IMR-90 (cell line): ENCODE measurements around the gene VPS26B. TPM values are rescaled to one million over a fixed set of nuclear protein-coding genes. Genes with fewer than 3 reads are reported as not detected.

ENCODE experiments used
- ATAC-seq: fragments of 200-7000 bp; cut with Tn5 transposase; 2 replicates; pipeline ENCODE4 v1.9.1; 2020; ENCODE audit warnings: low read depth, mild to moderate bottlenecking, moderate library complexity
- BruUV-seq: library from RNA; stranded (reverse); fragments of 400-500 nt; replicated peaks from 2 replicates; lab custom pipeline; 2021; lab: Mats Ljungman, UMichigan
- CTCF ChIA-PET: fragments of 300-600 bp; formaldehyde crosslinking; extraction: SDS; loops from one replicate; lab custom pipeline; 2021; ENCODE audit warnings: antibody characterized with exemption; lab: Yijun Ruan, JAX
- POLR2A ChIA-PET: fragments of 300-600 bp; sonication (Branson Sonifier 250); formaldehyde crosslinking; loops from one replicate; lab custom pipeline; 2022; ENCODE audit warnings: antibody characterized with exemption; ENCODE audit not compliant: unreplicated experiment; lab: Charles Lee
- DNase-seq: peaks from one replicate; pipeline ENCODE4 v3.0.0; 2013
- H2AFZ ChIP-seq: replicated peaks from 2 replicates; pipeline ENCODE3; 2013; ENCODE audit warnings: low read length, mild to moderate bottlenecking; ENCODE audit not compliant: poor library complexity
- H2AK5ac ChIP-seq: 2 replicates; pipeline ENCODE4 v1.6.1; 2013; ENCODE audit warnings: low read depth, low read length, inconsistent platforms
- H2AK9ac ChIP-seq: replicated peaks from 2 replicates; pipeline ENCODE3; 2013; ENCODE audit warnings: mild to moderate bottlenecking, low read depth, low read length, moderate library complexity; ENCODE audit not compliant: poor library complexity
- H2BK120ac ChIP-seq: 2 replicates; pipeline ENCODE4 v1.6.1; 2013; ENCODE audit warnings: low read depth, low read length, inconsistent platforms
- H2BK15ac ChIP-seq: 3 replicates; pipeline ENCODE4 v1.6.1; 2013; ENCODE audit warnings: low read depth, low read length, inconsistent platforms
- H2BK20ac ChIP-seq: 2 replicates; pipeline ENCODE4 v1.6.1; 2013; ENCODE audit warnings: low read depth, mild to moderate bottlenecking, inconsistent platforms, low read length, moderate library complexity
- H2BK5ac ChIP-seq: 2 replicates; pipeline ENCODE4 v1.6.1; 2013; ENCODE audit warnings: mild to moderate bottlenecking, low read depth, low read length, inconsistent platforms; ENCODE audit not compliant: poor library complexity, severe bottlenecking
- H3K14ac ChIP-seq: replicated peaks from 2 replicates; pipeline ENCODE4 v1.6.1; 2013; ENCODE audit warnings: low read depth, low read length, inconsistent platforms
- H3K18ac ChIP-seq: 2 replicates; pipeline ENCODE4 v1.6.1; 2013; ENCODE audit warnings: low read depth, low read length, control low read depth
- H3K23ac ChIP-seq: 2 replicates; pipeline ENCODE4 v1.6.1; 2013; ENCODE audit warnings: low read depth, low read length, inconsistent platforms
- H3K27ac ChIP-seq: 2 replicates; pipeline ENCODE4 v1.5.1; 2013; ENCODE audit warnings: mild to moderate bottlenecking, control low read depth, low read length; ENCODE audit not compliant: insufficient read depth
- H3K27me3 ChIP-seq: 2 replicates; pipeline ENCODE4 v1.6.1; 2013; ENCODE audit warnings: low read length; ENCODE audit not compliant: control insufficient read depth, insufficient read depth
- H3K36me3 ChIP-seq: 2 replicates; pipeline ENCODE4 v1.6.1; 2013; ENCODE audit warnings: low read length, mixed read lengths; ENCODE audit not compliant: control insufficient read depth, insufficient read depth
- H3K4ac ChIP-seq: 2 replicates; pipeline ENCODE4 v1.6.1; 2013; ENCODE audit warnings: low read depth, low read length, inconsistent platforms
- H3K4me1 ChIP-seq: 2 replicates; pipeline ENCODE4 v1.6.1; 2013; ENCODE audit warnings: low read length, mixed read lengths; ENCODE audit not compliant: control insufficient read depth, insufficient read depth
- H3K4me2 ChIP-seq: 2 replicates; pipeline ENCODE4 v1.6.1; 2013; ENCODE audit warnings: low read depth, mild to moderate bottlenecking, control low read depth, low read length, moderate library complexity
- H3K4me3 ChIP-seq: 2 replicates; pipeline ENCODE4 v1.5.1; 2013; ENCODE audit warnings: low read depth, mild to moderate bottlenecking, control low read depth, low read length, moderate library complexity; ENCODE audit not compliant: insufficient read depth
- H3K56ac ChIP-seq: 2 replicates; pipeline ENCODE4 v1.6.1; 2013; ENCODE audit warnings: low read length, inconsistent platforms; ENCODE audit not compliant: insufficient read depth; ENCODE audit errors: extremely low read depth
- H3K79me1 ChIP-seq, 2 experiments: 2 replicates each; pipeline ENCODE4 v1.6.1; 2013; ENCODE audit warnings: low read length in 2 of 2, inconsistent platforms in 1 of 2, low read depth in 1 of 2
- H3K9ac ChIP-seq: 2 replicates; pipeline ENCODE4 v1.6.1; 2013; ENCODE audit warnings: low read depth, low read length, control low read depth
- H3K9me1 ChIP-seq: 2 replicates; pipeline ENCODE4 v1.6.1; 2013; ENCODE audit warnings: low read length, inconsistent platforms; ENCODE audit not compliant: insufficient read depth
- H3K9me3 ChIP-seq: 2 replicates; pipeline ENCODE4 v1.6.1; 2013; ENCODE audit warnings: low read length; ENCODE audit not compliant: control insufficient read depth, insufficient read depth
- H4K20me1 ChIP-seq: 2 replicates; pipeline ENCODE4 v1.6.1; 2013; ENCODE audit warnings: low read length, inconsistent platforms; ENCODE audit not compliant: insufficient read depth
- H4K5ac ChIP-seq: 2 replicates; pipeline ENCODE4 v1.6.1; 2013; ENCODE audit warnings: mild to moderate bottlenecking, low read depth, low read length, control low read depth
- H4K8ac ChIP-seq, 2 experiments: 2 replicates each; pipeline ENCODE4 v1.6.1; 2013; ENCODE audit warnings: low read depth in 2 of 2, low read length in 2 of 2, control low read depth in 1 of 2, inconsistent platforms in 1 of 2
- H4K91ac ChIP-seq: 2 replicates; pipeline ENCODE4 v1.6.1; 2013; ENCODE audit warnings: low read depth, low read length, inconsistent platforms; ENCODE audit not compliant: insufficient read depth
- MAZ ChIP-seq: IDR thresholded peaks from 2 replicates; pipeline ENCODE4 v1.6.1; 2012; ENCODE audit warnings: low read depth, mild to moderate bottlenecking, low read length, improper control_type of control experiment, moderate library complexity, borderline replicate concordance
- POLR2A ChIP-seq: IDR thresholded peaks from 2 replicates; pipeline ENCODE4 v1.6.1; 2012; ENCODE audit warnings: mild to moderate bottlenecking, low read depth, low read length
- WGBS, 2 experiments: methylation state at CpG; one replicate each; pipeline versions ENCODE4 v1.1.5 to v1.1.7; 2013; ENCODE audit warnings: missing lambda C conversion rate in 2 of 2; ENCODE audit not compliant: insufficient read length in 1 of 2; ENCODE audit errors: extremely low coverage in 2 of 2; 5-methylcytosine and 5-hydroxymethylcytosine counted together
- dilution Hi-C: fragments of 300-500 bp; cut with HindIII; formaldehyde crosslinking; loops from one replicate; pipeline ENCODE4 v1.14.3; 2018; ENCODE audit warnings: low sequenced_read_pairs; ENCODE audit not compliant: unreplicated experiment
- in situ Hi-C: fragments of 300-500 bp; cut with MboI; formaldehyde crosslinking; loops from 3 replicates; pipeline ENCODE4 v1.14.3; 2019; ENCODE audit warnings: low sequenced_read_pairs, inconsistent platforms, mixed read lengths
- intact Hi-C: fragments of 100-400 bp; cut with micrococcal nuclease; formaldehyde crosslinking; loops from 2 replicates; pipeline ENCODE4 v1.10.0; 2022
- polyA plus RNA-seq, 3 experiments: library from polyadenylated mRNA; depleted of rRNA; stranded (reverse); fragments of >200 nt; gene quantifications; 2 replicates each; pipeline ENCODE4 v1.2.3, GENCODE V29; 2012; ENCODE audit warnings: low replicate concordance in 1 of 3
- total RNA-seq: library from RNA; depleted of rRNA; stranded (reverse); fragments of >200 nt; gene quantifications from 2 replicates; pipeline ENCODE4 v1.2.3, GENCODE V29; 2012
- TF ChIP-seq, protein P1 (sequence below): fragments of 150-350 bp; IDR thresholded peaks from 2 replicates; pipeline ENCODE4 v1.6.1; 2016; ENCODE audit warnings: low read depth, mild to moderate bottlenecking, low read length, moderate library complexity, borderline replicate concordance

Gene VPS26B
- total and polyA plus RNA-seq, 2 of the 4 experiments (the other 2 are of a cell fraction): 41.6 to 51.1 TPM

DNA sequence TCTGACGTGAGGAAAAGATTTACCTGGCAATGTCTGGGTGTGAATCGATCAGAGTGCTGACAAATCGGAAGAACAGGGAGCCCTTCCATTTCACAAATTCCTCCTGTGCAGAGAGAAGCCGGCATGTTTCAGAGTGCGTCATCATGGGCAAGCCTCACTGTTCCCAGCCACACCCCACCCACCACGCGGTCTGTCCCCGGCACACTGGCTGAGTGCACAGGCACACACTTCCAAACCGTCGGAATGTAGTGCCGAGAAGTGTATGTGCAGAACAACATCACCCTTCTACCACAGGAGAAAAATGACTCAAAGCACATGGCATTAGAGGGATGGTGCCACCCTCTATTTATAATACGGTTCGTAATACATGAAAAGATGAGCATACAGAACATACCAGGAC is 48.2 kb upstream of the VPS26B start:
- Histone ChIP-seq H2AK9ac (no peak overlapping the region), H3K14ac (no peak overlapping the region), H3K9ac (no peak overlapping the region), H2BK15ac (no peak overlapping the region), H2BK120ac (no peak overlapping the region), H3K4ac (no peak overlapping the region), H2AK5ac (no peak overlapping the region), H3K27ac (no peak overlapping the region), H3K9me3 (no peaks in the 10 kb centered on the region), H2AFZ (no peak overlapping the region), H3K56ac (no peak overlapping the region), H4K5ac (no peak overlapping the region), H4K8ac (no peak overlapping the region), H3K23ac (no peak overlapping the region), H2BK20ac (no peak overlapping the region), H4K91ac (no peak overlapping the region), H3K27me3 (no peaks in the 10 kb centered on the region), H3K79me1 (no peaks in the 10 kb centered on the region), H2BK5ac (no peak overlapping the region), H3K4me3 (no peak overlapping the region), H3K36me3 (peaks cover 19% of the 10 kb centered on the region), H3K4me2 (no peak overlapping the region), H3K9me1 (peaks cover 6% of the 10 kb centered on the region), H3K4me1 (no peaks in the 10 kb centered on the region), H4K20me1 (no peaks in the 10 kb centered on the region), H3K18ac (no peak overlapping the region)
- BruUV-seq: no TSS peak
- intact Hi-C loops: no loop called here
- no peak for ATAC-seq
- POLR2A ChIA-PET: no interaction called here
- CTCF ChIA-PET: no interaction called here
- TF ChIP-seq POLR2A (no peak), MAZ (no peak)
- TF ChIP-seq, protein P1, sequence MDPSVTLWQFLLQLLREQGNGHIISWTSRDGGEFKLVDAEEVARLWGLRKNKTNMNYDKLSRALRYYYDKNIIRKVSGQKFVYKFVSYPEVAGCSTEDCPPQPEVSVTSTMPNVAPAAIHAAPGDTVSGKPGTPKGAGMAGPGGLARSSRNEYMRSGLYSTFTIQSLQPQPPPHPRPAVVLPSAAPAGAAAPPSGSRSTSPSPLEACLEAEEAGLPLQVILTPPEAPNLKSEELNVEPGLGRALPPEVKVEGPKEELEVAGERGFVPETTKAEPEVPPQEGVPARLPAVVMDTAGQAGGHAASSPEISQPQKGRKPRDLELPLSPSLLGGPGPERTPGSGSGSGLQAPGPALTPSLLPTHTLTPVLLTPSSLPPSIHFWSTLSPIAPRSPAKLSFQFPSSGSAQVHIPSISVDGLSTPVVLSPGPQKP: no peak
- dilution Hi-C loops: no loop called here
- no peak for DNase-seq
- WGBS, 2 experiments: 96% methylated on average over 3 of the region's 13 CpGs; no CpG with 5 or more reads in 1 of the 2 experiments
- in situ Hi-C loops: no loop called here
